Measurements from ENCODE around the gene AXDND1.
"Not testable (repeated sequence)": the region's sequence is repeated elsewhere in the genome, so short reads cannot be mapped to it uniquely, and the experiment has no call there.

The AXDND1 gene

GRCh38 chr1:179376223-179376622 is 10.5 kb downstream of the AXDND1 start:
- TF ChIP-seq CTCF (IDR thresholded peaks at IDR 0.05; ENCODE audit: insufficient read depth, low read length, missing control alignments), result no peak
- H3K4me3 ChIP-seq (ENCODE audit: low read depth, low read length), result no peak overlapping the region
- no peak for DNase-seq (ENCODE audit: low read depth, low spot score)
- ChIA-PET CTCF (interaction anchor here (0.9 to 1.1 kb wide), 4 partner anchors 8 to 296 kb away, joined by 3 to 6 read pairs (median 4); partner anchors contain the start of gene AXDND1), POLR2A (no interaction called here)

GRCh38 chr1:179380299-179380698 is 14.5 kb downstream of the AXDND1 start:
- H3K4me3 ChIP-seq (ENCODE audit: low read depth, low read length), result no peak overlapping the region
- no peak for DNase-seq (ENCODE audit: low read depth, low spot score)
- POLR2A ChIA-PET, result no interaction called here
- TF ChIP-seq CTCF (IDR thresholded peaks at IDR 0.05; ENCODE audit: insufficient read depth, low read length, missing control alignments), result no peak
- CTCF ChIA-PET, result no interaction called here

- DNase-seq (ENCODE audit: low read depth, low spot score), result no peak
These were observed 18.3 kb downstream of the AXDND1 start for GRCh38 chr1:179384027-179384426.

GRCh38 chr1:179385510-179385909 is 19.7 kb downstream of the AXDND1 start:
- TF ChIP-seq CTCF (IDR thresholded peaks at IDR 0.05; ENCODE audit: insufficient read depth, low read length, missing control alignments), result no peak
- ChIA-PET CTCF (no interaction called here), POLR2A (no interaction called here)
- DNase-seq (ENCODE audit: low read depth, low spot score), result no peak
- no peak overlapping the region for H3K4me3 ChIP-seq (ENCODE audit: low read depth, low read length)

More at GRCh38 chr1:179384027-179384426, 18.3 kb downstream of the AXDND1 start:
- no peak overlapping the region for H3K4me3 ChIP-seq (ENCODE audit: low read depth, low read length)
- POLR2A ChIA-PET, result no interaction called here
- CTCF ChIA-PET, result interaction anchor here (0.8 to 1.0 kb wide), 2 partner anchors 8 to 14 kb away, joined by 3 read pairs; no protein-coding TSS in a partner anchor
- TF ChIP-seq CTCF (IDR thresholded peaks at IDR 0.05; ENCODE audit: insufficient read depth, low read length, missing control alignments), result no peak

GRCh38 chr1:179393721-179394120 is 27.9 kb downstream of the AXDND1 start:
- no peak overlapping the region for H3K4me3 ChIP-seq (ENCODE audit: low read depth, low read length)
- TF ChIP-seq CTCF (IDR thresholded peaks at IDR 0.05; ENCODE audit: insufficient read depth, low read length, missing control alignments), result no peak
- ChIA-PET POLR2A (no interaction called here), CTCF (no interaction called here)
- DNase-seq (ENCODE audit: low read depth, low spot score), result no peak

- DNase-seq (ENCODE audit: low read depth, low spot score); POLR2A ChIA-PET; H3K4me3 ChIP-seq (ENCODE audit: low read depth, low read length): not testable (repeated sequence)
- CTCF ChIA-PET, result interaction anchor here (1.3 kb wide), 1 partner anchor 148 kb away, joined by 3 read pairs; no protein-coding TSS in a partner anchor
These were observed 33.6 kb downstream of the AXDND1 start for GRCh38 chr1:179399399-179399798.

- H3K4me3 ChIP-seq (ENCODE audit: low read depth, low read length); CTCF ChIA-PET; POLR2A ChIA-PET; DNase-seq (ENCODE audit: low read depth, low spot score): not testable (repeated sequence)
These were observed 52.0 kb downstream of the AXDND1 start for GRCh38 chr1:179417760-179418159.

- CTCF ChIA-PET; DNase-seq (ENCODE audit: low read depth, low spot score); POLR2A ChIA-PET; H3K4me3 ChIP-seq (ENCODE audit: low read depth, low read length): not testable (repeated sequence)
These were observed 52.9 kb downstream of the AXDND1 start for GRCh38 chr1:179418706-179419105.
